UCSD-AML1 (cell line): ENCODE results near the gene PTPRG.

Source experiments
- DNase-seq: peaks from one replicate; lab custom pipeline; 2025; ENCODE audit not compliant: unreplicated experiment; lab: John Stamatoyannopoulos, UW

PTPRG gene

GRCh38 chr3:61885414-61885813 lies 324.0 kb downstream of the PTPRG start:
- DNase-seq: no peak

- DNase-seq: no peak
Measured at GRCh38 chr3:61887206-61887605, 325.8 kb downstream of the PTPRG start.

GRCh38 chr3:61889259-61889658 lies 327.9 kb downstream of the PTPRG start:
- DNase-seq: no peak

GRCh38 chr3:61890167-61890566 lies 328.8 kb downstream of the PTPRG start:
- no peak for DNase-seq

GRCh38 chr3:61890586-61890985 lies 329.2 kb downstream of the PTPRG start:
- DNase-seq: no peak

GRCh38 chr3:61892891-61893290 lies 331.5 kb downstream of the PTPRG start:
- no peak for DNase-seq

- DNase-seq: no peak
Measured at GRCh38 chr3:61893840-61894566, 332.6 kb downstream of the PTPRG start.

GRCh38 chr3:61894988-61895935 lies 333.9 kb downstream of the PTPRG start:
- no peak for DNase-seq

GRCh38 chr3:61896251-61896650 lies 334.9 kb downstream of the PTPRG start:
- DNase-seq: no peak

- DNase-seq: no peak
Measured at GRCh38 chr3:61897848-61898247, 336.5 kb downstream of the PTPRG start.

GRCh38 chr3:61899700-61900462 lies 338.5 kb downstream of the PTPRG start:
- no peak for DNase-seq

GRCh38 chr3:61901496-61901895 lies 340.1 kb downstream of the PTPRG start:
- DNase-seq: no peak

GRCh38 chr3:61901986-61902385 lies 340.6 kb downstream of the PTPRG start:
- no peak for DNase-seq

- no peak for DNase-seq
Measured at GRCh38 chr3:61903074-61903473, 341.7 kb downstream of the PTPRG start.

GRCh38 chr3:61903931-61904657 lies 342.7 kb downstream of the PTPRG start:
- no peak for DNase-seq

- no peak for DNase-seq
Measured at GRCh38 chr3:61907210-61907795, 345.9 kb downstream of the PTPRG start.

GRCh38 chr3:61908382-61908781 lies 347.0 kb downstream of the PTPRG start:
- DNase-seq: no peak

- DNase-seq: no peak
Measured at GRCh38 chr3:61910732-61911131, 349.4 kb downstream of the PTPRG start.

GRCh38 chr3:61912158-61912557 lies 350.8 kb downstream of the PTPRG start:
- DNase-seq: no peak

- no peak for DNase-seq
Measured at GRCh38 chr3:61913701-61914100, 352.3 kb downstream of the PTPRG start.
